ENCODE data around the gene CTNNA3.

Gene CTNNA3

GRCh38 chr10:66842371-66842770, 853.6 kb downstream of the CTNNA3 start:
- no peak for DNase-seq

- DNase-seq: no peak
Measured at GRCh38 chr10:66838656-66839055, 857.3 kb downstream of the CTNNA3 start.

- DNase-seq: no peak
Measured at GRCh38 chr10:66837990-66838389, 858.0 kb downstream of the CTNNA3 start.

DNA sequence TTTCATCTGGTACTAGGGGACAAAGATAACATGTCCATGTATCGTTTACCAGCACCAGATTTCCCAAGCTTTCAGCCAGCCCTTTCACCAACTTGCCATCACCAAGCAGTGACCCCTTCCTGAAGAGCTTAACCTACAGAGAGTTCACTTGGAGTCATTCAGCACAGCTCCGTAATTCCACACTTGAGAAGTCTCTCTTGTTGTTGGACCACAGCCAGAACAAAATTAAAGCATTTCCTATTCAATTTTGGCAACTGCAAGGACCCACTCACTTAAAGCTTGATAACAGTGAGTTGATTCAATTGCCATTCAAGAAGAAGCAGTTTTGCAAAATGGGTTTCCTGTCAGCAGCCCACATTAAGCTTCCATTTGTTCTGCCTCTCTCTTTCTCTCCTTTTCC, 858.7 kb downstream of the CTNNA3 start:
- no peak for DNase-seq

DNA sequence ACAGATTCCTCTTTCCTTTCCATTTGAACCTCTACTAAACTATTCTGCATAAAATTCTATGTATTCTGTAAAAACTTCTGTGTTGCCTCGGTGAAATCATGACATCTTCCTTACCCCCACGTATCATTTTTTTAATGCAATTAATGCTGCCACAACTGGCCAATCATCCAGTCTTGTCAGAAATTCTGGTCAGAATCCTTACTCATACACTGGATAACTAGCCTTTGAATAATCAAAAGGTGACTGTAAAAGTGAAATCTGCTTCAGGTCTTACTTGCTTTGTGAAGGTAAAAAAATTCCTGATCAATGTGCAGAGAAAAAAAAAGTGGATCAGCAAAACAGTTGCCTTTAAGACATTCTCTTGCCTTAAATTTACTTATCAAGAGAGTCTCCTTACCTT, 859.2 kb downstream of the CTNNA3 start:
- no peak for DNase-seq

DNA sequence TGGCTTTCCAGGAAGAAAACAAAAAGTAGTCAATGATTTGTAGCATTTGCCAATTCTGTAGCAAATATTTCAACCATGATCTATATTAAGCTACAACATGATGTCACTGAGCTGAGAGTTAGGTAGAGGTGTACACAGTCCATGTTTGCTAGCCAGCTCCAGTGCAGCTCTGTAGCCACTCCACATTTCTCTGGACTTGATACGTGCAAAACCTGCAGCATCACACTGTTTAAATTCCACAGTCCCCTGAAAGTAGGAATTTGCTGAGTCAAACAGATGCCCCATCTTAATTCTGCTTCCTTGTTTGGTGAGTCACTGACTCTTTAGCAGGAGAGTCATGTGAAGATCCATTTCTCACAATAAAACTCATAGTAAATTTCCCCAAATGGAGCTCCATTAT, 859.9 kb downstream of the CTNNA3 start:
- DNase-seq: no peak

DNA sequence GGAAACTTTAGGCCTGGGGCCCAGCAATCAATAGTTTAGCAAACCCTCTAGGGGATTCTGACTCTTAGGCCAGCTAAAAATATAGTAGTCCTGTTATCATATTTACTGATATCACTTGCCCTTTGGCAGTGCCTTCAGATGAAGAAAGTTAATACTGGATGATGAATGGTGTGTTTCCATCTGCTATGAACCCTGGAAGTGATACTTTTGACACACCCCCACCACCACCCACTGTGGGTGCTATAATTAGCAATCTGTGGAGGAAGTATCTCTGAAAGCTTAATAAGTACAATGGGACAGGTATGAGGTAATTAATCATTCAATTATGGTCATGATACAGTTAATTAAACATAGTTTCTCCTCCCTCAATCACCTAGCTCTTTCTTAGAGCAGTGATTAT, 860.6 kb downstream of the CTNNA3 start:
- DNase-seq: no peak

- no peak for DNase-seq
Measured at GRCh38 chr10:66834802-66835201, 861.2 kb downstream of the CTNNA3 start.

DNA sequence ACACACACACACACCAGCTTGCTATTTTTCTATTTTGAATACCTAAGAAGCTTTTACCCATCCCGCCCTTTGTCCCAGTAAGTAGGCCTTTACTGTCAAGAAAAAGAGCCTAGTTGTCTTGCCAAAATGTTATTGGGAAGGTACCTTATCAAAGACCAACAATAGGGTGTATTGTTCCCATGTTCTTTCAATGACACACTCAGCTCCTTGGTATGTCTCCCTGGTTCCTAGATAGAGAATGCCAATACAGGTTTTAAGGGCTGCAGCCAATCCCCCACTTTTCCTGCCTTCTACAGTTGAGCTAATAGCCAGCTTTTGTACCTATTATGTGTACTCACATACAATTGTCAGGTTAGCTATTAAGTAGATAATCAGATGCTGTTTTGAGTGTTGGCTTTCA, 862.1 kb downstream of the CTNNA3 start:
- DNase-seq: no peak

GRCh38 chr10:66832781-66833422, 863.1 kb downstream of the CTNNA3 start:
- DNase-seq: no peak

- no peak for DNase-seq
Measured at GRCh38 chr10:66828957-66829356, 867.0 kb downstream of the CTNNA3 start.

GRCh38 chr10:66827353-66827752, 868.6 kb downstream of the CTNNA3 start:
- DNase-seq: no peak

DNA sequence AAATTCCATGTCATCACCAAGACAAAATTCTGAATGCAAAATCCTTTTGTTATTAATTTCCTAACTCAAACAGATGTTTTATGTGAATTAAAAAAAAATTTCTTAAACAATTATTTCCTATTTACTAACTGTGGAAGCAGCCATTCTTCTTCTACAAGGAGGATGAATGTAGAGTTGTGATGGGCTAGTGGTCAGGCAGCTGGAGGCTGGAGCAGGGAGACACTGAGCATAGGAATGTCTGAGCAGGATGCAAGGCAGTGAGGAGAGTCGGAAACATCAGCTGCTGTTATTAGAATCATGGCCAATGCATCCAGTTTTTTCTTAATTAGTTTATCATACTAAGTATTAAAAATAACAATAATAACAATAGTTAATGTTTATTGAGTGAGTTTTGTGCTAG, 872.7 kb downstream of the CTNNA3 start:
- DNase-seq: no peak

DNA sequence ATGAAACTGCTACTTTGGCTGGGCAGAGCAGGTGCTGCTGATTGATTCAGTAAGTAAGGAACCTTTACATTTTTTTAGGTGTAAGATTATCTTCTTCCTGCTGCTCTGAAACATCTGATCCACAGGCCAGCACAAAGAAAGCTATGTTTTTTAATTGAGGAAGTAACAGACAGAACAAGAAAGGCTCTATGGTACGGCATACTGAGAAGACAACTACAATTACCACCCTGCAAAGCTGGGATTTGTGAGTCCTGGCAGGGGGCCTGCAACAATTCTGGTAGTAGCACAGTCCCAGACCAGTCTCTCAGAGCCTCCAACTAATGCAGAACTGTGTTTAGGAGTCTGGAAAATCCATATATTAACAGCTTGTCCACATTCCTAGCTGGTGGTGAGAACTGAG, 873.2 kb downstream of the CTNNA3 start:
- DNase-seq: no peak

DNA sequence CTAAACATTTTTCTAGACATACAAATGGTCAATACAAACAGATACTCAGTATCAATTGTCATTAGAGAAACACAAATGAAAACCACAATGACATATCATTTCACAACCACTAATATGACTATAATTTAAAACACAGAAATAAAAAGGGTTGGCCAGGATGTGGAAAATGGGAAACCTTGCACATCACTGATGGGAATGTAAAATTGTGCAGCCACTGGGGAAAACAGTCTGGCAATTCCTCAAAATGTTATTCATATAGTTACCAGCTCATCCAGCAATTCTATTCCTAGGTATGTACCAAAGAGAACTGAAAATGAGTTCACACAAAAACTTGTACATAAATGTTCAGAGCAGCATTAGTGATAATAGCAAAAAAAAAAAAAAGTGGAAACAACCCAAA, 876.3 kb downstream of the CTNNA3 start:
- DNase-seq: no peak

GRCh38 chr10:66813122-66813521, 882.9 kb downstream of the CTNNA3 start:
- DNase-seq: no peak

GRCh38 chr10:66811211-66811610, 884.8 kb downstream of the CTNNA3 start:
- no peak for DNase-seq

DNA sequence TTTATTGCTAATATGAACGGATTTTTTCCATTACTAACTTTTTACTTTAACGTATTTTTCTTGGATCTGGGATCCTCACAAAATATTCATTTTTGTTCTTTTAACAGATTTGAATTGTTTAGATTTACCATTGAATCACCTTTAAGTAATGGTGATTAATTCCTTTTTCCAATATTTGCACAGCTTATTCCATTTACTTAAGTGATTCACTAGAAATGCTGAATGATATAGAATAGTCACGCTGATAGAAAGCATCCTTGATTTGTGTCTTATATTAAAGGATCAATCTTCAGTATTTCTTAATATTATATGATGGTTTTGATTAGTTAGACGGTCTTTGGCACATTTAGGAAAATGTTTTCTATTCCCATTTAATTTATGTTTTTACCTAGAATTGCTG, 886.6 kb downstream of the CTNNA3 start:
- no peak for DNase-seq

- no peak for DNase-seq
Measured at GRCh38 chr10:66805612-66806011, 890.4 kb downstream of the CTNNA3 start.

DNA sequence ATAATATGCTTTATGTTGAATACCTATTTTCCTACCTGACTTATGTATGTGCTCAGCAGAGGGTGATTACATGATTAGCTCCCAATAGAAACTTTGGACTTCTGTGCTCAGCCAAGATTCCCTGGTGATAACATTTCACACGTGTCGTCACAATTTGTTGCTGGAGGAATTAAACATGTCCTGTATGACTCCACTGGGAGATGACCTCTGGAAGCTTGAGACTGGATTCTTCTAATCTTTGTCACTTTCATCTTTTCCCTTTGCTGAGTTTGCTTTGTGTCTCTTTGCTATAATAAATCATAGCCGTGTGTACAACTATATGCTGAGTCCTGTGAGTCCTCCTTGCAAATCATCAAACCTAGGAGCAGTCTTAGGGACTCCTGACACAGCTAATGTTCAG, 891.0 kb downstream of the CTNNA3 start:
- DNase-seq: no peak

DNA sequence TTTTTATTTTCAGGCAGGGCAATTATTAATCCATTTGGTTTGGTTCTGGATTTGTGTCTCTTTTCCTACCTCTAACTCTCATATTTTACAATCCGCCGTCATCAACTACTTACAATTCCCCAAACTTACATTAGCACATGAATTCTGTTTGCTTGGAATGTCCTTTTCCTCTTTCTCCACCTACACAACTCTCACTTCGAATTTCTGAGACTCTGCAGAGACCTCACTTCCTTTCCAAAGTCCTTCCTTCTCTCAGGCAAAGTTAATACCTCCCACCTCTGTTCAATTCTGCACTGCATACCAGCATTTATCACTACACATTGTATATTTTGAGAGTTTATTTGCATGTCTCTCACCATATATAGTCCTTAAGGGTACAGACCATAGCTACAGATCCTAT, 892.8 kb downstream of the CTNNA3 start:
- no peak for DNase-seq

DNA sequence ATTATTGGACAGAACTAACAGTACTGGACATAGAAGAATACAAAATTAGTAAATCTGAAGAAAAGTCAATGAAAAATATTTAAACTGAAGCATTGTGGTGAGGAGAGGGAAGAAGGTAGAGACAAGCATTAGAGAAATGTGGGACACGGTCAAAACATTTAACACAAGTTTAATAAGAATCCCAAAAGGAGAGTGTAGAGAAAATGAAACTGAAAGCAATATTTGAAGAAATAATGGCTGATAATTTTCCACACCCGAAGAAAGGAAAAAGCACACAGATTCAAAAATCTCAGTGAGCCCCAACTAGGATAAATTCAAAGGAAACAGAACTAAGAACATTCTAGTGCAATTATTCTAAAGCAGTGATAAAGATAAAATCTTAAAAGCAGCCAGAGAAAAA, 896.5 kb downstream of the CTNNA3 start:
- DNase-seq: no peak

- DNase-seq: no peak
Measured at GRCh38 chr10:66795866-66796265, 900.1 kb downstream of the CTNNA3 start.

- no peak for DNase-seq
Measured at GRCh38 chr10:66792441-66792840, 903.6 kb downstream of the CTNNA3 start.

- DNase-seq: no peak
Measured at GRCh38 chr10:66788178-66788987, 907.6 kb downstream of the CTNNA3 start.
